BJ (cell line): ENCODE data around the gene DRC7. TPM values are rescaled to one million over a fixed set of nuclear protein-coding genes. Genes with fewer than 3 reads are reported as not detected.

Experiments
- CTCF ChIA-PET: fragments of 350-600 bp; formaldehyde crosslinking; extraction: SDS; loops from one replicate; lab custom pipeline; 2021; ENCODE audit warnings: antibody characterized with exemption, inconsistent platforms; lab: Yijun Ruan, JAX
- POLR2A ChIA-PET: fragments of 300-600 bp; sonication (Branson Sonifier 250); formaldehyde crosslinking; extraction: SDS; loops from one replicate; lab custom pipeline; 2021; ENCODE audit warnings: antibody characterized with exemption; lab: Charles Lee
- DNase-seq: peaks from one replicate; pipeline ENCODE4 v3.0.0-alpha.2; 2011; ENCODE audit warnings: low read depth
- H3K27me3 ChIP-seq: 2 replicates; pipeline ENCODE4 v1.6.0; 2011; ENCODE audit warnings: low read length; ENCODE audit not compliant: control insufficient read depth, insufficient read depth
- H3K36me3 ChIP-seq: 2 replicates; pipeline ENCODE4 v1.5.1; 2011; ENCODE audit warnings: low read length; ENCODE audit not compliant: control insufficient read depth, insufficient read depth
- H3K4me3 ChIP-seq: 2 replicates; pipeline ENCODE4 v1.5.1; 2011; ENCODE audit warnings: low read depth, mild to moderate bottlenecking, control low read depth, low read length
- polyA plus RNA-seq: library from polyadenylated mRNA; depleted of rRNA; stranded (reverse); fragments of >200 nt; gene quantifications from 2 replicates; pipeline ENCODE4 v1.2.3, GENCODE V29; 2011
- TF ChIP-seq, protein P1 (sequence below): IDR thresholded peaks from 2 replicates; pipeline ENCODE4 v1.5.1; 2011; ENCODE audit warnings: low read depth, mild to moderate bottlenecking, control low read depth, inconsistent platforms, low read length, moderate library complexity; ENCODE audit not compliant: insufficient read depth

The DRC7 gene
- polyA plus RNA-seq, 1 experiment = not detected

DNA sequence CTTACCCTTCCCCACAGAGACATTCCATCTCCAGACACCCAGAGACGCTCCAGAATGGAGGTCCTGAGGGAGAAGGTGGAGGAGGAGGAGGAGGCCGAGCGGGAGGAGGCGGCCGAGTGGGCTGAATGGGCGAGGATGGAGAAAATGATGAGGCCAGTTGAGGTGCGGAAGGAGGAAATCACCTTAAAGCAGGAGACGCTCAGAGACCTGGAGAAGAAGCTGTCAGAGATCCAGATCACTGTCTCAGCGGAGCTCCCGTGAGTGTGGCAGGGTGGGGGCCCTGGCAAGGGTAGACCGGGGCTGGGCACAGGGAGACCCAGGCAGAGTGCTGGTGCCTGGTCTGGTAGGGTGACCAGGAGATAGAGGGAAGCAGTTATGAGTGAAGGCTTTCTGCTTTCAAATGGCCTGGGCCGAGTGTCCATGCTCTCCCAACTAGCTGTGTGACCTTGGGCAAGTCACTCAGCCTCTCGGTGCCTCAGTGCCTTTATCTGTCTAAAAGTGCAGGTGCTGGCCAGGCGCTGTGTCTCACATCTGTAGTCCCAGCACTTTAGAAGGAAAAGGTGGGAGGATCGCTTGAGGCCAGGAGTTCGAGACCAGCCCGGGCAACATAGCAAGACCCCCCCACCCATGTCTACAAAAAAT, 3.4 kb downstream of the DRC7 start:
- H3K27me3 ChIP-seq = peaks cover 7% of the 10 kb centered on the region
- no peak for DNase-seq
- TF ChIP-seq, protein P1, sequence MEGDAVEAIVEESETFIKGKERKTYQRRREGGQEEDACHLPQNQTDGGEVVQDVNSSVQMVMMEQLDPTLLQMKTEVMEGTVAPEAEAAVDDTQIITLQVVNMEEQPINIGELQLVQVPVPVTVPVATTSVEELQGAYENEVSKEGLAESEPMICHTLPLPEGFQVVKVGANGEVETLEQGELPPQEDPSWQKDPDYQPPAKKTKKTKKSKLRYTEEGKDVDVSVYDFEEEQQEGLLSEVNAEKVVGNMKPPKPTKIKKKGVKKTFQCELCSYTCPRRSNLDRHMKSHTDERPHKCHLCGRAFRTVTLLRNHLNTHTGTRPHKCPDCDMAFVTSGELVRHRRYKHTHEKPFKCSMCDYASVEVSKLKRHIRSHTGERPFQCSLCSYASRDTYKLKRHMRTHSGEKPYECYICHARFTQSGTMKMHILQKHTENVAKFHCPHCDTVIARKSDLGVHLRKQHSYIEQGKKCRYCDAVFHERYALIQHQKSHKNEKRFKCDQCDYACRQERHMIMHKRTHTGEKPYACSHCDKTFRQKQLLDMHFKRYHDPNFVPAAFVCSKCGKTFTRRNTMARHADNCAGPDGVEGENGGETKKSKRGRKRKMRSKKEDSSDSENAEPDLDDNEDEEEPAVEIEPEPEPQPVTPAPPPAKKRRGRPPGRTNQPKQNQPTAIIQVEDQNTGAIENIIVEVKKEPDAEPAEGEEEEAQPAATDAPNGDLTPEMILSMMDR = no peak
- ChIA-PET POLR2A (no interaction called here), CTCF (interaction anchor here (1.2 kb wide), 1 partner anchor 50 kb away, joined by 3 read pairs; no protein-coding TSS in a partner anchor)
- no peaks in the 10 kb centered on the region for H3K36me3 ChIP-seq
- H3K4me3 ChIP-seq = no peak overlapping the region

DNA sequence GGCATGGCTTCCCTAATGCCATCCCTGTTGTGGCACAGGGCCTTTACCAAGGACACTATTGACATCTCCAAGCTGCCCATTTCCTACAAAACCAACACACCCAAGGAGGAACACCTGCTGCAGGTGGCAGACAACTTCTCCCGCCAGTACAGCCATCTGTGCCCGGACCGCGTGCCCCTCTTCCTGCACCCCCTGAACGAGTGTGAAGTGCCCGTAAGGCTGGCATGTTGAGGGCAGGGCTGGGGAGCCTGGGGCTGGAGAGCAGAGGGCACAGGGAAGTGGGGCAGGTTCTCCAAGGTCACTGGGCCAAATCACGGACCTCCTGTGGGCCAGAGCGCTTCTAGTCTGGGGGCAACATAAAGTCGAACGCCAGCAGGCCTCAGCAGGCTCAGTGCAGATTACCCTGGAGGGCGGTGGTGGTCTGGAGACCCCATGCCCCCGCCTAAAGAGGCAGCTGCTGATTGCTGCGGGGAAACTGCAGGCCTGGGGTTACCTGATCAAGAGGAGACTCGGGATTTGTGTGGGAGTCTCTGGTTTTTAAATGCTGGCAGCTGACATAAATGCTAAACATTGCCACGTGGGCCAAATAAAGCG, 4.3 kb downstream of the DRC7 start:
- DNase-seq = no peak
- Histone ChIP-seq H3K36me3 (no peaks in the 10 kb centered on the region), H3K27me3 (peaks cover 7% of the 10 kb centered on the region), H3K4me3 (no peak overlapping the region)
- ChIA-PET CTCF (interaction anchor here (1.2 kb wide), 1 partner anchor 50 kb away, joined by 3 read pairs; no protein-coding TSS in a partner anchor), POLR2A (no interaction called here)
- TF ChIP-seq, protein P1 = no peak

DNA sequence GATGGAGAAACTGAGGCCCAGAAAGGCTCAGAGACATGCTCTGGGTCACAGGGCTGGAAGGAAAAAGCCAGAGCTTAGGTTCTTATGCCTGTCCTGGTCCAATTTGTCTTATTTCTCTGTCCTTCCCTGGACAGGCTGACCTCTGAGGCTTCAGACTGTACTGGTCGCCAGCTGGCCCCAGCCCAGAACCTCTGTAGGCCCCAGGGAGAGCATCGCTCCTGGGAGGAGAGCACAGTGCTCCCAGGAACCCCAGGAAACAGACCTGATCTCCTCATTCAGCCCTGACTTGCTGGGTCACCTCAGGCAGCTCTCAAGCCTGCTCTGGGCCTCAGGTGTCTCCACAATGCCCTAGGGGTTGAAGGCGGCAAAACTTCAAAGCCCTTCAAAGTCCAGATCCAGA, 4.9 kb downstream of the DRC7 start:
- TF ChIP-seq, protein P1 = no peak
- H3K4me3 ChIP-seq = no peak overlapping the region
- no peak for DNase-seq
- peaks cover 9% of the 10 kb centered on the region for H3K27me3 ChIP-seq
- CTCF ChIA-PET = interaction anchor here (1.2 kb wide), 1 partner anchor 51 kb away, joined by 3 read pairs; no protein-coding TSS in a partner anchor
- POLR2A ChIA-PET = no interaction called here
- no peaks in the 10 kb centered on the region for H3K36me3 ChIP-seq

DNA sequence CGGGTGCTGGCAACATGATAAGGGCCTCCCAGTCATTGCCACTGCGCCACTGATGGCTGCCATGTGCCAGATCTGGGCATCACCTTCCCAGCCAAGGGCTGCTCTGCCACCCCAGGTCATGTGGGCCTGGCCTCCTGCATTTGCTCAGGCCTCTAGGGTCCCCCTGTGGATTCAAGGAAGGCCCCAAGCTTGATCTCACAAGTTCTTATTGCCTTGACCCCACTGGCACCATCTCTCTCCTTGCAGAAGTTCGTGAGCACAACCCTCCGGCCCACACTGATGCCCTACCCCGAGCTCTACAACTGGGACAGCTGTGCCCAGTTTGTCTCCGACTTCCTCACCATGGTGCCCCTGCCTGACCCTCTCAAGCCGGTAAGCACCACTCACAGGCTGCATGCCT, 5.3 kb downstream of the DRC7 start:
- H3K4me3 ChIP-seq = no peak overlapping the region
- TF ChIP-seq, protein P1 = no peak
- H3K27me3 ChIP-seq = peaks cover 10% of the 10 kb centered on the region
- no peaks in the 10 kb centered on the region for H3K36me3 ChIP-seq
- CTCF ChIA-PET = no interaction called here
- POLR2A ChIA-PET = no interaction called here
- no peak for DNase-seq

DNA sequence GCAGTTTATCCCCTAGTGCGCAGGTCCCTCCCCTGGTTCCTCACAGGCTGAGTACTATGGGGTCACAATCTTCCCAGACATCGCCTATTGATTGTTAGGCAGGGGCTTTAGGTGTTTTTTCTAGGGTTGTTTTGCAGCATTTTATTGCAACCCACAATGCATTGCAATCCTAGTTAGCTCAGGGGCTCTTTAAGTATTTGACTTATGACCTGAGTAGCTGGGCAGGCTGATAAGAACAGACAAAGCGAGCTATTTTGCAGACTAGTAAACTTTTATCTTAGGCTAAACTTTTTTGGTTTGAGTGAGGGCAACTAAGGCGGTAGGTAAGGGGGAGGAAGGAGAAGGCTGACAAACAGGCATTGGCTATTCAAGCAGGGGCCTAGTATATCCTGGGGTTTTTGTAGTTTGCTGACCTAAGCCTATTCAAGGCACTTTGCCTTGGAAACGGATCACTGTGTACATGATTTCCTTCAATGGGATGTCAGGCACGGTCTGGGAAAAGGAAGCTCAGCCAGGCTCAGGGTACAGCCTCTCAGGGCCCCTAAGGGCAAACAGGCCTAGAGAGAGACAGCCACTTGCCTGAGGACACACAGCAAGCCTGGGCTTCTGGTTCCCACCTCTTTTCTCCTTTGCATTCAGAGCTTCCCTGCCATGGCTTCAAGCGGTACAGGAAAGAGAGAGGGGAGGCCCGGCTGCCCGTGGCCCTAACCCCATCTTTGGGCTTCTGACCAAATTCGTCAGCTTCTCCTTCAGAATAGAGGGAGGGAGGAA, 6.4 kb downstream of the DRC7 start:
- DNase-seq = no peak
- TF ChIP-seq, protein P1 = no peak
- no peaks in the 10 kb centered on the region for H3K36me3 ChIP-seq
- CTCF ChIA-PET = no interaction called here
- POLR2A ChIA-PET = no interaction called here
- peaks cover 12% of the 10 kb centered on the region for H3K27me3 ChIP-seq
- no peak overlapping the region for H3K4me3 ChIP-seq
